Lower leg skin (tissue), 4 donors: ENCODE data around the gene AACS. TPM values are rescaled to one million over a fixed set of nuclear protein-coding genes. Genes with fewer than 3 reads are reported as not detected.

ENCODE experiments used
- DNase-seq, 2 donors: peaks; one replicate each; pipeline ENCODE4 v3.0.0-alpha.2; 2019; ENCODE audit warnings: low spot score in 2 of 2
- H3K4me3 ChIP-seq: fragments of 200-600 bp; sonication (generic); 2 replicates; pipeline ENCODE4 v1.5.1; 2017; ENCODE audit warnings: mild to moderate bottlenecking, low read depth; ENCODE audit not compliant: poor library complexity, severe bottlenecking
- POLR2A ChIP-seq, 2 donors: fragments of 450-650 bp; IDR thresholded peaks; one replicate each; pipeline ENCODE4 v1.6.1; 2016 to 2017; ENCODE audit warnings: antibody characterized with exemption in 2 of 2, mild to moderate bottlenecking in 1 of 2, moderate library complexity in 1 of 2
- WGBS, 2 donors: methylation state at CpG; one replicate each; pipeline ENCODE4 v1.1.5; 2018; 5-methylcytosine and 5-hydroxymethylcytosine counted together
- intact Hi-C: fragments of 100-400 bp; cut with DNase I; formaldehyde crosslinking; loops from one replicate; pipeline ENCODE4 v1.15.0; 2023; ENCODE audit warnings: low total_unique reads
- total RNA-seq, 4 donors: library from RNA; depleted of rRNA; stranded (reverse); fragments of >200 nt; gene quantifications; one replicate each; pipeline ENCODE4 v1.1.0, GENCODE V29; 2016
- TF ChIP-seq, protein P1 (sequence below), 3 donors: fragments of 450-650 bp; IDR thresholded peaks; one replicate each; pipeline ENCODE4 v1.5.1; 2016; ENCODE audit warnings: antibody characterized with exemption in 3 of 3, mild to moderate bottlenecking in 3 of 3, moderate library complexity in 2 of 3

The AACS gene
- total RNA-seq, 4 donors from 2014 or later, result 63.5 to 83.8 (median 71.4) TPM

DNA sequence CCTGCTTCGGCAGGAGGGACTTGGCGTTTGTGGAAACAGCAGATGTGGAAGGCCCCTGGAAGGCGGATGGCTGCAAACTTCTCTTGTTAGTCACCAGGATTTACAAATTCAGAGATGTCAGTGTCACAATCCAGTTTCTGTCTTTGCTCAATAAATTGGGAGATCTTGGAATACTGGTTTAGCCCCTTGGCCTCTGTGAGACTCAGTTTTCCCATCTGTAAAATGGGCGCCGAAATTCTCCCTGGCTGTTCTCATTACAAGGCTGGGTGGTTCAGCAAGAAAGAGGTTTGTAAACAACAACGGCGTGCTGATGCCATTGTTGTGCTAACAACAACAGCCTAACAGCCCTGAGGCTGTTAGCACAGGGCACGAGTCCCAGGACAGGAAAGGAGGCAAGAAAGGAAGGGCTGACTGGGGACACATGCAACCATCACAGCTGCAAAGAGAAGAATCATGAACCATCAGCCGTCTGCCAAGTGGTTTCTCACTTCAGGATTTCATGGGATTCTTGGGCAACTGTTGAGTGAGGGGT is 127.5 kb downstream of the AACS start:
- TF ChIP-seq POLR2A (IDR thresholded peaks at IDR 0.05), result no peak
- TF ChIP-seq, protein P1, sequence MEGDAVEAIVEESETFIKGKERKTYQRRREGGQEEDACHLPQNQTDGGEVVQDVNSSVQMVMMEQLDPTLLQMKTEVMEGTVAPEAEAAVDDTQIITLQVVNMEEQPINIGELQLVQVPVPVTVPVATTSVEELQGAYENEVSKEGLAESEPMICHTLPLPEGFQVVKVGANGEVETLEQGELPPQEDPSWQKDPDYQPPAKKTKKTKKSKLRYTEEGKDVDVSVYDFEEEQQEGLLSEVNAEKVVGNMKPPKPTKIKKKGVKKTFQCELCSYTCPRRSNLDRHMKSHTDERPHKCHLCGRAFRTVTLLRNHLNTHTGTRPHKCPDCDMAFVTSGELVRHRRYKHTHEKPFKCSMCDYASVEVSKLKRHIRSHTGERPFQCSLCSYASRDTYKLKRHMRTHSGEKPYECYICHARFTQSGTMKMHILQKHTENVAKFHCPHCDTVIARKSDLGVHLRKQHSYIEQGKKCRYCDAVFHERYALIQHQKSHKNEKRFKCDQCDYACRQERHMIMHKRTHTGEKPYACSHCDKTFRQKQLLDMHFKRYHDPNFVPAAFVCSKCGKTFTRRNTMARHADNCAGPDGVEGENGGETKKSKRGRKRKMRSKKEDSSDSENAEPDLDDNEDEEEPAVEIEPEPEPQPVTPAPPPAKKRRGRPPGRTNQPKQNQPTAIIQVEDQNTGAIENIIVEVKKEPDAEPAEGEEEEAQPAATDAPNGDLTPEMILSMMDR (IDR thresholded peaks at IDR 0.05), result no peak
- no peak for DNase-seq
- intact Hi-C loops, result no loop called here
- 62 to 67% methylated on average over 9 of the region's 9 CpGs for WGBS, 2 donors
- no peak overlapping the region for H3K4me3 ChIP-seq

Other genes with a start within 250 kb of the AACS start
- gene SCARB1, start 201.6 kb upstream of the AACS start, total RNA-seq, result 10 to 100 TPM; 18.6 to 41.8 (median 26.7) TPM
- gene UBC, start 150.8 kb upstream of the AACS start, total RNA-seq, result 1,000 to 10,000 TPM; 1,350 to 1,636 (median 1,452) TPM
- gene DHX37, start 76.3 kb upstream of the AACS start, total RNA-seq, result 10 to 100 TPM in 3 of 4 donors, 1 to 10 TPM in 1; 8.9 to 16.9 (median 13.5) TPM
- gene BRI3BP, start 71.8 kb upstream of the AACS start, total RNA-seq, result 10 to 100 TPM in 2 of 4 donors, 1 to 10 TPM in 2; 6.7 to 19.2 (median 12.1) TPM
- gene TMEM132B, start 121.0 kb downstream of the AACS start, total RNA-seq, result 1 to 10 TPM; 2.2 to 5.8 (median 3.1) TPM